GM12801 (cell line): Measurements from ENCODE around the gene CDT1.

Source experiments
- TF ChIP-seq, protein P1 (sequence below): IDR thresholded peaks from one replicate; pipeline ENCODE4 v1.5.1; 2011; ENCODE audit warnings: control low read depth; ENCODE audit not compliant: insufficient read length; ENCODE audit errors: extremely low read depth

CDT1 gene

GRCh38 chr16:88821168-88821850 is 17.7 kb downstream of the CDT1 start:
- TF ChIP-seq, protein P1, sequence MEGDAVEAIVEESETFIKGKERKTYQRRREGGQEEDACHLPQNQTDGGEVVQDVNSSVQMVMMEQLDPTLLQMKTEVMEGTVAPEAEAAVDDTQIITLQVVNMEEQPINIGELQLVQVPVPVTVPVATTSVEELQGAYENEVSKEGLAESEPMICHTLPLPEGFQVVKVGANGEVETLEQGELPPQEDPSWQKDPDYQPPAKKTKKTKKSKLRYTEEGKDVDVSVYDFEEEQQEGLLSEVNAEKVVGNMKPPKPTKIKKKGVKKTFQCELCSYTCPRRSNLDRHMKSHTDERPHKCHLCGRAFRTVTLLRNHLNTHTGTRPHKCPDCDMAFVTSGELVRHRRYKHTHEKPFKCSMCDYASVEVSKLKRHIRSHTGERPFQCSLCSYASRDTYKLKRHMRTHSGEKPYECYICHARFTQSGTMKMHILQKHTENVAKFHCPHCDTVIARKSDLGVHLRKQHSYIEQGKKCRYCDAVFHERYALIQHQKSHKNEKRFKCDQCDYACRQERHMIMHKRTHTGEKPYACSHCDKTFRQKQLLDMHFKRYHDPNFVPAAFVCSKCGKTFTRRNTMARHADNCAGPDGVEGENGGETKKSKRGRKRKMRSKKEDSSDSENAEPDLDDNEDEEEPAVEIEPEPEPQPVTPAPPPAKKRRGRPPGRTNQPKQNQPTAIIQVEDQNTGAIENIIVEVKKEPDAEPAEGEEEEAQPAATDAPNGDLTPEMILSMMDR: no peak

- TF ChIP-seq, protein P1: no peak
These were observed 18.9 kb downstream of the CDT1 start for GRCh38 chr16:88822281-88823040.

DNA sequence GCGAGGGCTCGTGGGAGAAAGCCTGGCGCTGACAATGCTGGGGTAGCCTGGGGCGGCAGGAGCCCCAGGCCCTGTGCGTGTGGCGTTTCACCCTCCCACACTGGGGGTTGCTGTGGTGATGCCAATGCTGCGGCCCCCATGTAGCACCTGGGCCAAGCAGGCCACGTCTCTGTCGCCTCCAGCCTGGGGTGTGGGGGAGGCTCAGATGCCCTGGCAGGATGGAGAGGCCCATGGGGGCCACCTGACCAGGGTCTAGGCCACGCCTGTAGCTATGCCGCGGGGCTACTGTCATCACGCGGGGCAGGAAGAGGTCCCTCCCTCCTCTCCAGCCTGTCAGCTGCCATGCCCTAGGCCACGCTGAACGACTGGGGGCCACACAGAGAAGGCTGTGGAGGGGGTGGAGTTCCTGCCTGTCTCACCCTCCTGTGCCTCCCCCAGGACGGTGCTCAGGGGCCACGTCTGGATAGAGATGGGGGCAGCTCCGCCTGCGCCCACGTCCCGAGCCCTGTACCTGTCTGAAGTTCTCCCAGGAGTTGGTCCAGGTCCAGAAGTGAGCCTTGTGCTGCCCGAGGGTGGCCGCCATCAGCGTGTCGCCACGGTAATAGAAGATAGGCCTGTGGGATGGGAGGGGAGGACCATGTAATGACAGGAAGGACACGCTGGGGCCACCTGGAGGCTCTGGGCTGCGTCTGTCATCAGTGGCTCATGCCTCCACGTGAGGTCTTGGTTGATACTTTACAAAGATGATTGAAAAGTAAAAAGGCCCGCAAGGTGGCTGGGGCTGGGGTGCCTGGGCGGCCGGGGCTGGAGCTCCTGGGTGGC is 20.9 kb downstream of the CDT1 start:
- TF ChIP-seq, protein P1: no peak

- TF ChIP-seq, protein P1: no peak
These were observed 21.6 kb downstream of the CDT1 start for GRCh38 chr16:88825146-88825545.

DNA sequence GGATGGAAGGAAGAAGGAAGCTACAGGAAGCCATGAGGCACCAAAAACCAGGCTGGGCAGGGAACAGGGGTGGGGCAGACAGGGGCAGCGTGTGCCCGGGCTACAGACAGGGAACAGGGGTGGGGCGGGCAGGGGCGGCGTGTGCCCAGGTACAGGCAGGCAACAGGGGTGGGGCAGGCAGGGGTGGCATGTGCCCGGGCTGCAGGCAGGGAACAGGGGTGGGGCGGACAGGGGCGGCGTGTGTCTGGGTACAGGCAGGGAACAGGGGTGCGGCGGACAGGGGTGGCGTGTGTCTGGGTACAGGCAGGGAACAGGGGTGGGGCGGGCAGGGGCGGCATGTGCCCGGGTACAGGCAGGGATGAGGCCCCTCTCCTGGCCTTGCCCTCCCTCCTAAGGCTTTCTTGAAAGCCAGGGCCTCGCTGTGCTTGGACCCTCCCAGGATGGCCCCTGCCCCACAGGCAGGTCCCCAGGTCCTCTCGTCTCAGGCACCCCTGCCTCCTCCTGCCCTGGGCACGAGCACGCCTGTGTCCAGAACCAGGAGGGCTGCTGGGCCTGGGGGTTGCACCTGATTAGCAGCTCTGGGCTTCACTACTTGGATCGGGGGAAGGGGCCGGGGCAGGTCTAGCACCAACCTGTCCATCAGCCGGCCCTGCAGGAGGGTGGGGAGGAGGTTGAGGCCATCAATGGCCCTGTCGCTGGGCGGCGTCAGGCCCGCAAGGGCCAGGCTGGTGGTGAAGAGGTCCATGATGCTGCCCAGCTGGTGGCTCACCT is 22.7 kb downstream of the CDT1 start:
- TF ChIP-seq, protein P1: no peak

DNA sequence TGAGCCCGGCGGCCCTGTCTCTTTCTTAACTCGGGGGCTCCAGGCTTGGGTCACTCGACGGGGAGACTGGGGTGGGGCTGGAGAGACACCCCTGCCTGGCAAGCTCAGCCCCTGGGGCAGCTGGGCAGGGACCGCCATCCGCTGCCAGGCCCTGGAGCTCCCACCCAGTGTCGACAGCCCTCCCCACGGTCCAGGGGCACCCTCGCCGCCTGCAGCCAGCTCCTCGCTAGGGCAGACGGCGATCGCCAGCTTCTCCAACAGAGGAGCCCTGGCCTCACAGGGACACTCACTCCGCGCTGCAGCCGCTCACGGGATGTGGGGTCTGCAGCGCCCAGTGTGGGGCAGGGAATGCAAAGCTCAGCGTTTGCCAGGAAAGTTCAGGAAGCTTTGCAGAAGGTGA is 24.1 kb downstream of the CDT1 start:
- TF ChIP-seq, protein P1: no peak
